ENCODE results near the gene OR1D5. TPM values are rescaled to one million over a fixed set of nuclear protein-coding genes. Genes with fewer than 3 reads are reported as not detected.
A peak's percentile ranks its signal among the peaks of the same experiment; 100 is the strongest.
"Not testable (repeated sequence)": the region's sequence is repeated elsewhere in the genome, so short reads cannot be mapped to it uniquely, and the experiment has no call there.

OR1D5 gene, protein sequence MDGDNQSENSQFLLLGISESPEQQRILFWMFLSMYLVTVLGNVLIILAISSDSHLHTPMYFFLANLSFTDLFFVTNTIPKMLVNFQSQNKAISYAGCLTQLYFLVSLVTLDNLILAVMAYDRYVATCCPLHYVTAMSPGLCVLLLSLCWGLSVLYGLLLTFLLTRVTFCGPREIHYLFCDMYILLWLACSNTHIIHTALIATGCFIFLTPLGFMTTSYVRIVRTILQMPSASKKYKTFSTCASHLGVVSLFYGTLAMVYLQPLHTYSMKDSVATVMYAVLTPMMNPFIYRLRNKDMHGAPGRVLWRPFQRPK
- not detected for polyA plus RNA-seq (ENCODE audit: insufficient read length in 4 of 4)

DNA sequence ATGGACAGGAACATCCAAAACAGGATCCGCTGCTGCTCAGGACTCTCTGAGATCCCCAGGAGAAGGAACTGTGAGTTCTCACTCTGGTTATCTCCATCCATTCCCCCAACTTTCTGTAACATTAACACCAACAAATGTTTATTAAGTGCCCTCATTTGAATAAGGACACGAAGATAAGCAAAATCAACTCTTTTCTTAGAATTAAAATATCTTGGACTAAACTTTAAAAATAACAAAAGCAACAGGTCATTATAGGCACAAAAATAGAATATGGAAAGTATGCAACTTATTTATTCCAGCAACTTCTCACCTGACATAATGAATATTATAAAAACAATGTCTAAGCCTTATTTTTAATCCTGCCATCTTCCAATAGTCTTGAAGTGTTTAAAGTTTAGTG lies at the start of gene OR1D5:
Gene OR1D5, minus strand, starts transcription at position 101 of the 400 bp plus-strand sequence. Its CDS starts 0 bp downstream, at position 101.
- not testable (repeated sequence) for DNase-seq (ENCODE audit: low read depth in 4 of 4, low spot score in 2 of 4)

DNA sequence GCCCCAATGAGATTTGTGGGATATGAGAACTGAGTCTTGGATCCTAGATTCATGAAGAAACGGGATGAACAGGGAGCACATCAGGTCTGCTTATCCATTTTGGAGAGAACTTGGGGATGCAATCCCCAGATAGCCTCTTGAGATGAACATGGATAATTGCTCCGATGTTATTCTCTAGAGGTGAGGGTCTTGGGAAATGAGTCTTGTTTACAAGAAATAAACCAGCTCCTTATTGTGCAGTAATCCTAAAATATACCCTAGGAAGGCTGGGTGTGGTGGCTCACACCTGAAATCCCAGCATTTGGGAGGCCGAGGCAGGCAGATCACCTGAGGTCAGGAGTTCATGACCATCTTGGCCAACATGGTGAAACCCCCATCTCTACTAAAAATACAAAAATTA lies 40.9 kb upstream of the OR1D5 start, which contains the start of gene OR1D2:
Gene OR1D2, minus strand, starts transcription at position 101 of the 400 bp plus-strand sequence. CDS start 11,426 bp downstream, outside the sequence.
- no peak for DNase-seq (ENCODE audit: low read depth in 4 of 4, low spot score in 2 of 4)

DNA sequence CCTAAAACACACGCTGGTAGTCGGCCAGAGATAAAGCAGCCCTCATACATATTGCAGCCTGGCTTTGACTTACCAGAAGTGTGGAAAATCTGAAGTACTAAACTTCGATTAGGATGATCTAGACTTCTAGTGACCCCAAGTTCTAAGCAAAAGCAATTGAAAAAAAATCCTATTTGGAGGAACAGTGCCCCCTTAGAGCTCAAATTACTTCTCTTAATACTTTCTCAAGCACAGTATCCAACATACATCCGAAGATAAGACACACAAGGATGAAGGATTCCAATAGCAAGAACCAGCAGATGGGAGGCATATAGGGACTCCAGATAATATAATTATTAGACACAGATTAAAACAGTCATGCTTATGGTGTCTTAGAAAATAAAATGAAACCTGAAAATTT lies 10.4 kb upstream of the OR1D5 start:
- not testable (repeated sequence) for DNase-seq (ENCODE audit: low read depth in 4 of 4, low spot score in 2 of 4)

DNA sequence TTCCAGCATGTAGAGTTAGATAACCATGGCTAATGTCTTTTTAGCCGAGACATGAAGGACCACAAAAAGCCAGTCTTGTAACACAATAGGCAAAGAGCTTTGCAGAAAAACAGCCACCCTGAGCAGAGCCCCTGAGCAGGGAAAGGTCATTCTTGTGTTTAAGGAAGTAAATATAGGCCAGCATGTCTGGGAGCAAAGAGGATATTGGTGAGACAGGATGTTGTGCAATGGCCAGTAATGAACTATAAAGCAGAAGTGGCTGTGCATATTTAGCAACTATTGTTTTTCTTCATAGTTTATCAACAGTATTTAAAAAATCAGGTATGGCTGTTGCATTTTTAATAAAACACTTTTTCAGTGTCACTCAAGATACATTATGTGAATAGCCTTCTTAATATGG lies 1.8 kb upstream of the OR1D5 start:
- DNase-seq (ENCODE audit: low read depth in 4 of 4, low spot score in 2 of 4), result not testable (repeated sequence)

DNA sequence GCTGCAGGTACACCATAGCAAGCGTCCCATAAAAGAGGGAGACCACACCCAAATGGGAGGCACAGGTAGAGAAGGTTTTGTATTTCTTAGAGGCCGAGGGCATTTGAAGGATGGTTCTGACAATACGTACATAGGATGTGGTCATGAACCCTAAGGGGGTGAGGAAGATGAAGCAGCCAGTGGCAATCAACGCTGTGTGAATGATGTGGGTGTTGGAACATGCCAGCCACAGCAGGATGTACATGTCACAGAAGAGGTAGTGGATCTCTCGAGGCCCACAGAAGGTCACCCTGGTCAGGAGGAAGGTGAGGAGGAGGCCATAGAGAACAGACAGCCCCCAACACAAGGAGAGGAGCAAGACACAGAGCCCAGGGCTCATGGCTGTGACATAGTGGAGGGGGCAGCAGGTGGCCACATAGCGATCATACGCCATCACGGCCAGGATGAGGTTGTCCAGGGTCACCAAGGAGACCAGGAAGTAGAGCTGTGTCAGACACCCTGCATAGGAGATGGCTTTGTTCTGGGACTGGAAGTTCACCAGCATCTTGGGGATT lies 506 bp downstream of the OR1D5 start:
- not testable (repeated sequence) for DNase-seq (ENCODE audit: low read depth in 4 of 4, low spot score in 2 of 4)

DNA sequence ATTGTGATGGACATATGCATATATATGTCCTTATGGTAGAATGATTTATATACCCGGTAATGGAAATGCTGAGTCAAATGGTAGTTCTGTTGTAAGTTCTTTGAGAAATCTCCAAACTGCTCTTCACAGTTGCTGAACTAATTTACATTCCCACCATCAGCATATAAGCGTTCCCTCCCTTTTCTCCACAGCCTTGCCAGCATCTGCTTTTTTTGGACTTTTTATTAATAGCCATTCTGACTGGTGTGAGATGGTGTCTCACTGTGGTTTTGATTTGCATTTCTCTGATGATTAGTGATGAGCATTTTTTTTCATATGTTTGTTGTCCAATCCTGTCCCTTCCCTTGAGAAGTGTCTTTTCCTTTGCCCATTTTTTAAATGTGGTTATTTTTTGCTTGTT lies 8.5 kb downstream of the OR1D5 start:
- not testable (repeated sequence) for DNase-seq (ENCODE audit: low read depth in 4 of 4, low spot score in 2 of 4)

DNA sequence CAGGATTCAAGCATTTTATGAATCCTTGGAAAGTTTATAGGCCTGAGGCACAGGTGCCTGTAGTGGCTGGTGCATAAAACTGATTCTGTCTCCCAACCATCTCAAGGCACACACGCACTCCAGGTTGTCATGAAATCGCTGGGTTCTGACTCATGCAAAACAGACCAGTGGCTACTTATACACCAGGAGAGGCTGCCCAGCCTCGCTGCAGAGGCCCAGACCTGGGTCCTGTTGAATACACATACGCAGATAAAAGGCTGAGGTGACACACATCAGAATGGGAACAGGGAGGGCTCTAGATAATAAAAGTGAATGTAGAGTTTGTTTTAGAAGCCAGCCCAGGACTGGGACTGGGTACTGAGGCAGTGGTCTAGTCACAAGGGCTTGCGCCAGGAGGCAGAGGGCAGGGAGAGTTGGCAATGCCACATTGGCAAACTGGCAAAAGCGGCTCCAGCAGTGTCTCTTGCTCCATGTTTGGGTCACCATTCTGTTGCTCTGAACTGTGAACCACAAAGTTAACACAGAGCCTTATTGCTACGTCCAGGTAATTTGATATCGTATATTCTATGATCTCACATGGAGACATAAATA lies 13.6 kb downstream of the OR1D5 start:
- no peak for DNase-seq (ENCODE audit: low read depth in 4 of 4, low spot score in 2 of 4)

DNA sequence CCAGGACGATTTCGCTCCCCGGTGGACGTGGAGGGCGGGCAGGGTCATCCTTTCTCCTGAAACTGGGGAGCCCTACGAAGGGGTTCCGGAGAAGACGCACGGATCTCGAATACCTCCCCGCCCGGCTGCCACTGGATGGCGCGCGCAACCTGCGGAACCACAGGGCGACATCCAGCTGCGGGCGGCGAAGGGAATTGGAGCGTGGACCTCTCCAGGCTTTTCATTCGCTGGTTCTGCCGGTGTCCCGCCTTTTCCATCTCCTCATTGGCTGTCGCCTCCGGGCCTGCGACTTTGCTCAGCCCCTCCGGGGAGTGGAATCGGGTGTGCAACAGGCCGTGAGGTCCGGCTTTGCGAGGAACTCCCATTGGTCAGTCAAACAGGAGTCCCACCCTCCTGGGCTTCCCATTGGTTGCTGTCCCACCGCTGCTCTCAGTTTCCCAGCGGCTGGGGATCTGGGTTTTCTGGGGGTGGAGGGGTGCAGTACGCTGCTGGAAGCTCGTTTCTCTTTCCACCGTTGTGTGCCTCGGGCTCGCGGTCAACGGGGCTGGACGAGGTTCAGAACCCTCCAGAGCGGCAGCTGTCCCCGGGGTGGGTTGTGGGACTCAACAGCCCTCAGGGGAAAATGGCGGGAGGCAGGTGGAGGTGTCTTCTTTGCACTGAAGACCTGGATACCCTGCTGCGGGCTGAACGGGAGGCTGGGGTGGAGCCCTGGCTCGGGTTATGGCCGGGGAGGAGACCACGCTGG lies 14.5 kb downstream of the OR1D5 start:
- peak; percentile 87 to 97 (median 88) for DNase-seq (ENCODE audit: low read depth in 4 of 4, low spot score in 2 of 4)

DNA sequence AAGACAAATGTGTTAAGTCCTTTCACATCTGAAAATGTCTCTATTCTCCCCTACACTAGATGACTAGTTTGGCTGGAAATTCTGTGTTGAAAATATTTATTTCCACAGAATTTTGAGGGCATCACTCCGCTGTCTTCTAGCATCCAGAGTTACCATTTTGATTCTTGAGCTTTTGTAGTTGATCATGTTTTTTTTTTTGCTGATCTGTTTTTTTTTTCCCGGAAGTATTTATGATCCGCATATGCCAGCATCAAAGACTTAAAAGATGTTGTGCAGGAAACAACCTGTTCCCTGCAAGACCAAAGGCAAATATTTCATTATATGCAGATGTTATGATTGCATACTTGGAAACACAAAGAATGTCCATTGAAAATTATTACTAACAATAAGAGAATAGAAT lies 16.7 kb downstream of the OR1D5 start:
- no peak for DNase-seq (ENCODE audit: low read depth in 4 of 4, low spot score in 2 of 4)

DNA sequence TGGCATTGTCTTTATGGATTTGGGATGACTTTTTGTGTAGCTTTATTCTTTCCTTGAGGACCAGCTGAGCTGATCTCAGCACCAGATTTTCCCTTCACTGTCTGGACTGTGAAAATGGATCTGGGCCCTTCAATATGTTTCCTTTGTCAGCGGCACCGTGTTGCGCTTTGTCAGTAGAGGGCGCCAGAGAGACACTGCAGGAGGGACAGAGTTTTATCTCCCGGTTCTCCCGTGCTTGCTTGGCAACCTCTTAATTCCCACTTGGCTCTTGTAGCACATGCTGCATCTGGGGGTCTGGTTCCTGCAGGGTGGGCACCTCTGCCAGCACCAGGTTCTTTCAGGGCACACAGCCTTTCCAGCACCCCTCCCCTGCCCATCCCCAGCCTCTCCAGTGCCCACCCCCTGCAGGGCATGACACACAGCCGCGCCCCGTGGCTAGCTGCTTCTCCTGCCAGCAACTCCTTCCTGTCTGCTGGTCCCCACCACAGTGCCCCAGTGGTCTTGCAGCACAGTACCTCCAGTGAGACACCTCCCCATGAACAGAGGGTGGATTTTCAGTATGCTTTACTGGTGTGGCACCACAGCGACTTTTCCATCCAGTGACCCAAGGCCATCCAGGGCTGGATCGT lies 19.6 kb downstream of the OR1D5 start:
- no peak for DNase-seq (ENCODE audit: low read depth in 4 of 4, low spot score in 2 of 4)

DNA sequence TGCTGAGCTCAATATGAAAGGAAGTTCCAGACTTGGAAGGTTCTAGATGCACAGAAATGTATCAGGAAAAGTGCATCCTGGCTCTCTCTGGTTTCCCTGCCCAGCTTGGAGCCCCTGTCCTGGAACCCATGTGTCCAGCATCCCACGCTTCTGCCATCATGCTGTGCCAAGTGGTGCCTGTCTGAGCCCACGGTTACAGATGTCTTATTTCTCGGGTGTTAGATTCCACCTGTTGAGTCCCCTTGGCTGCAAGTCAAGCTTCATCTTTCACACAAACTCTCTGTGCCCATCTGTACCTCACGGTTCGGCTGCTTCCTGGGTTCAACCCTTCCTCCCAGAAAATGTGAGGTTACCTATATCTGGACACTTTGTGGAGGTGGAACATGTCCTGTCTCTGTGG lies 22.5 kb downstream of the OR1D5 start:
- DNase-seq (ENCODE audit: low read depth in 4 of 4, low spot score in 2 of 4), result no peak

DNA sequence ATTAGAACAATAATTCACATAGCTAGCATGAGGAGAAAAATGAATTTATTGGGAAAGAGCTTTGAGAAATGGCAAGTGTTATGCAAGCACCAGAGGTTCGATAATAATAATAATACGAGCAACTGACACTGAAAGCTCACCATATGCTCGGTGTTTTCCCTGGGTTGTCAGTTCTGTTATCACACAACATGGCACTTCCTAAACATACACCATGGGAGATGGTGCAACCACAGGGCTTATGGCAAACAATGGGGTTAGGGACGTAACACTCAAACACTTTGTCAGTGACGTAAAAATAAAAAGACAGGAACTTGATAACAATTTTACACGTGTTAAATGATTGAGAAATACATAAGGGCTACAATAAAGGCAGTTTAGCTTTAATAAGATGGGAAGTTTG lies 23.7 kb downstream of the OR1D5 start:
- no peak for DNase-seq (ENCODE audit: low read depth in 4 of 4, low spot score in 2 of 4)

DNA sequence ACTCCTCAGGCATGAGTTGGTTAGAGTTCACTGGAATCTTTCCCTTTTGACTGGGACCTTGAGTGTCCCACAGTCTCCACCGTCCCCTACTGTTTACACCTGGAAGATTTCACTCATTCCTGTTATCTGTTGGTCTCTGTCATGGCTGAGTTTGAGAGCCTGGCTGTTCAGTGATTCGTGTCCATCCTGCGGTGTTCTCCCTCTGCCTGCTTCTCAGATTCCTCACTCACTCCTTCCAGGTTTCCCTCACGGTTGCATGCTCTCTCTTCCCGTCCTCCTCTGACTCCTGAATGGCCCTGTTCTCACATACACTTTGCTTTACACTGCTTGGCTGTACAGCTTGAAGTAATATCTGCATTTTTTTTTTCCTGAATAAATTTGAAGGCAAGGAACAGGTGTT lies 24.5 kb downstream of the OR1D5 start:
- peak in 1 of 4 donors; percentile 18 for DNase-seq (ENCODE audit: low read depth in 4 of 4, low spot score in 2 of 4)

DNA sequence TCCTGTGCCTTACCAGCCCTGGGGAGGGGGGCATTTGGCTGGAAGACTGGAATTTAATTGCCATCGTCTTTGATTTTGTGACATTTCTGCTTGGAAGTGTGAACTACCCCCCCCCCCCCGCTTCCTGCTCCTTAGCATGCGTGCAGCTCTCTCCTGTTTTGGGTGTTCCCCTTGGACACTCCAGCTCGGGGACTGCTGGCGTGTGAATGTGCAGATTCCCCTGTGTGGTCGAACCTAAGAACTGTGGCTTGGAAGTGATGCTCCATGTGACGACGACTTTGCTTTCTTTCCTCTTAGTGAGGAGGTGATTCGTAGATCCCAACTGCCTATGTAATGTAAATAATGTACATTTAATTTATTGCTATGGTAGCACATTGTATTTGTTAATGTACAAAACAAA lies 26.1 kb downstream of the OR1D5 start:
- DNase-seq (ENCODE audit: low read depth in 4 of 4, low spot score in 2 of 4), result no peak

DNA sequence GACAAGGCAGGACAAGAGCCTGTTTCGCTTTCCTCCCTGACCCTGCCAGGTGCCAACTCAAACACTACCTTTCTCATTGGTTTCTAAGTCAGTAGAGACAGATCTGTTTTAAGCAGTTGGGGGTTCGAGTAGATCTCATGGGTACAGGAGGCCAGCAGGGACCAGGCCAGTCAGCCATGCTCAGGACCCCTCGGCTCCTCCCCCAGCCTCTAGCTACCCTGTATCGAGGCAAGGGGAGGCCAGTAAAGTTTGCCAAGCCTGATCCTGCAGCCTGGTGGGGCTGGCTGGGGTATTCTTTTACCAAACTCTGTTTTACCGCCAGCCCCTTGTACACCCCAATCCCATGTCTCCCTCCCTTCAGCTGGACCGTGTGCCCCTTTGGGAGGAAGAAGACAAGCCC lies 26.6 kb downstream of the OR1D5 start:
- DNase-seq (ENCODE audit: low read depth in 4 of 4, low spot score in 2 of 4), result no peak

DNA sequence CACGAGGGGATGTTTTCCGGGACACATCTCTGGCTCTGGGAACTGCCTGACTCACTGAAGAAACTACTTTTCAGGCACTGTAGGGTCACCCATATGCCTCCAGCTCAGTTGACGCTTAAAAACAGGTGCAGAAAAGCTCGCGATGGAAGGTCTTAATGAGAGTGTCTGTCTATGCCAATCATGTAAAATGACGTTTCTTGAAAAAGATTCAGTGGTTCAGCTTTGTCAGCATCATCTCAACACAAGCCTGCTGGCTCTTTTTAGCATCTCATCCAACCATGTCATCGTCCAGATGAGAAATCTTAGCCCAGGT lies 27.5 kb downstream of the OR1D5 start:
- DNase-seq (ENCODE audit: low read depth in 4 of 4, low spot score in 2 of 4), result no peak

DNA sequence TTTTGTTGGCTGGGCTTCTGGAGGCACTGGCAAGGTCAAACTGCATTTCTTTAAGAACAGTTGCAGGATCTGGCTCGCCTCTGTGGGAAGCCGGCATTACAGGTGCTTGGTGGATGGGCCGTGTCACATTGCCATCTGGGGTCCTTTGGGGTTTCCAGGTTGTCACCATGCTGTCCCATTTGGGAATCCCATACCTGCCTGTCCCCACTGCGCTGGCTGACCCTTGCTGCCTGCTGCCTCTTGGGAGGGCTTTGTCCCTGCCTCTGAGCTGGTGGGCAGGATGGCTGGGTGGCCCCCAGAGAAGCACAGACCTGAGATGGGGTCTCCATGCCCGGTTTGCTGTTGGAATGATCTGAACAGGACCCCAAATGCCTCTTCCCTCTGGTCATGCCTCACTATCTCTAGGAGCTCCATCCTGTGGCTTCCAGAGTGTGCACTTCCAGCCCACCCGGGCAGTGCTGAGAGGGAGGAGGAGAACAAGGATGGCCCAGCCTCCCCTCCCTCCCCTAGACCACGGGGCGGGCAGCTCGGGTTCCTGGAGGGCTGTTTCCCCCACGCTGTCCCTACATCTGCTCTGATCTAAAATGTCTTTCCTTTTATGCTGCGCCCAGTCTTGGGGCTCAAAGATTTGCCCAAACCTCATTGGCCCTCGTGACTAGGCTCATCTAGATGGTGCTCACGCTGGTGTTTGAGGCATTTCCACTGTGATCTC lies 28.0 kb downstream of the OR1D5 start:
- DNase-seq (ENCODE audit: low read depth in 4 of 4, low spot score in 2 of 4), result no peak

DNA sequence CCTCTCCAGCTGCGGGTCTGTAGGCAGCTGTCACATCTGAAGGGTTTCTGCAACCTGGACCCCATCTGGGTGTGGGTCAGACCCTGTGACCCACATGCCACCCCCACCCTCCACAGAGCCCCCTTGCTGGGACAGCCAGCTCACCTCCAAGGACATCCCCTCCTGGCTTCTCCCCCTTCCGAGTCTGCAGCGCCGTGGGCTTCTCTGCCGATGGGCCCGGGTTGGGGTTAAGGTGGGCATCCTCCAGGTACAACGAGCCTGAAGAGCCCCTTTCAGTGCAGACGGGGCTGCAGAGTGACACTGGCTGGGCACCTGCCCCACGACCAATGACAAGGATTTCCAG lies 28.9 kb downstream of the OR1D5 start:
- no peak for DNase-seq (ENCODE audit: low read depth in 4 of 4, low spot score in 2 of 4)

DNA sequence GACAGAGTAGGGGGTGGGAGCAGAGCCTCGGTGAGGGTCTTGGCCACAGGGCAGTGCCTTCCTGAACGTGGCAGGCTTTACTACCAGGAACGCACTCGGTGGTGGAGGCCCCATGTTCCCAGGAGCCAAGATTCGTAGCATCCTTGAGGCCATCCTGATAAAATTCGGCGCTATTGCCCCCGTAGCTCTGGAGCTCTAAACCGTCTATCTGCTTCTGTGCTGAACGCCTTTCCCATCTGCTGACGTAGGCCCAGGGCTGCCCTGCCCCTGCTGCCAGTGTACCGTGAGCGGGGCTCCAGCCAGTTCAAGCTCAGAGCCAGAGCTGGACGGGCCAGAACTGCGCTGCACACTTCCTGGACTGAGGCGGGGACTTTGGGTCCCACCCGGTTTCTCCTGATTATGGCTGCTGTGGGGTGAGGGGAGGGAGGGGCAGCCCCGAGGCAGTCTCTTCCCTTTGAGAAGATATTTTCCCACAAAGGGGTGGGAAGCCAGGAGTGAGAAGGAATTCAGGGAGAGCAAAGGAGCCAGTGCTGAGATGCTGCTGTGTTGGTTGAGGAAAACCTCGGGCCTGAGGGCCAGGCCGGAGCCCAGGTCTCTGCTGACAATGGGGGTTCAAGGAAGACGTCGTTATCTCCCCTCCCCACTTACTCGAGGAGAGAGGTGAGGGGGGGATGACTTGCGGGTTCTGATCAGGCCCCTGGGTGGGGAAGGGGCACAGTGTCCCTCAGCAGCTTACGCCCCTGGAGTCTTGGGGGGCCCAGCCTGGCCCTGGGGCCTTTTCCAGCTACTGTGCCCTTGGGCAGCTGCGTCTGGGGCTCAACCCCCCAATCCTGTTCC lies 29.4 kb downstream of the OR1D5 start:
- no peak for DNase-seq (ENCODE audit: low read depth in 4 of 4, low spot score in 2 of 4)

DNA sequence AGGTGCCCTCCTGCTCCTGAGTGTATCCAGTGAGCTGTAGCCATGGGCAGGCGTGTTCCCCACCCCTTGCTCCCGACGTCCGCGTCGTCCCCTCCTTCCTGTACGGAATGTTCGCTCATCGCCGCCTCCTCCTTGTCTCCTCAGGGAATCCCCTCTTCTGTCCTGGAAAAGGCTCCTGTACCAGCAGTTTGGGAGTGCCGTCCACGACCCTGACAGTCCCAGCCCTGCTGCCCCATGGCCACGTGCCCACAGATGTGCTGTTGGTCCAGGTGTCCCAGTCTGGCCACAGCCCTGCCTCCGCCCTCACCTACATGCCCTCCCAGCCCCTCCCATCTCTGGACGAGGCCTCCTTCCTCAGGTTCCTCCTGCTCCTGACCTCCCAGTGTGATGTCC lies 30.2 kb downstream of the OR1D5 start:
- no peak for DNase-seq (ENCODE audit: low read depth in 4 of 4, low spot score in 2 of 4)
